GM13977 (cell line): ENCODE results near the gene SMYD4.

Source experiments
- DNase-seq: peaks from one replicate; pipeline ENCODE4 v3.0.0; 2012; ENCODE audit warnings: low spot score
- in situ Hi-C: fragments of 300-500 bp; cut with MboI; formaldehyde crosslinking; loops from one replicate; pipeline ENCODE4 v1.12.0; 2022; ENCODE audit warnings: low sequenced_read_pairs, low pct_unique_long_range_greater_than_20kb, mixed read lengths, inconsistent platforms; ENCODE audit not compliant: unreplicated experiment
- TF ChIP-seq, protein P1 (sequence below): IDR thresholded peaks from 2 replicates; pipeline ENCODE4 v1.5.1; 2012; ENCODE audit warnings: mild to moderate bottlenecking, control low read depth; ENCODE audit not compliant: insufficient read depth; ENCODE audit errors: extremely low read depth, missing control alignments

The SMYD4 gene

DNA sequence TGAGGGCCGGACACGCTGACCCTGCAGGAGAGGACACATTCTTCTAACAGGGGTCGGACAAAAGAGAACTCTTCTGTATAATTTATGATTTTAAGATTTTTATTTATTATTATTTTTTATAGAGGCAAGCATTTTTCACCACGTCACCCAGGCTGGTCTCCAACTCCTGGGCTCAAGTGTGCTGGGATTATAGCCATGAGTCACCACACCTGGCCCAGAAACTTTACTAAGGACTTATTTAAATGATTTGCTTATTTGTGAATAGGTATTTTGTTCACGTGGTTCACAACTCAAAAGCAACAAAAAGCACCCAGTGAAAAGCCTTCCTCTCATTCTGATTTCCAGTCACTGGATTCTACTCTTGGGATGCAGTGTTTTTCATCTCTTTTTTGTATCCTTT, 70.2 kb downstream of the SMYD4 start:
- TF ChIP-seq, protein P1, sequence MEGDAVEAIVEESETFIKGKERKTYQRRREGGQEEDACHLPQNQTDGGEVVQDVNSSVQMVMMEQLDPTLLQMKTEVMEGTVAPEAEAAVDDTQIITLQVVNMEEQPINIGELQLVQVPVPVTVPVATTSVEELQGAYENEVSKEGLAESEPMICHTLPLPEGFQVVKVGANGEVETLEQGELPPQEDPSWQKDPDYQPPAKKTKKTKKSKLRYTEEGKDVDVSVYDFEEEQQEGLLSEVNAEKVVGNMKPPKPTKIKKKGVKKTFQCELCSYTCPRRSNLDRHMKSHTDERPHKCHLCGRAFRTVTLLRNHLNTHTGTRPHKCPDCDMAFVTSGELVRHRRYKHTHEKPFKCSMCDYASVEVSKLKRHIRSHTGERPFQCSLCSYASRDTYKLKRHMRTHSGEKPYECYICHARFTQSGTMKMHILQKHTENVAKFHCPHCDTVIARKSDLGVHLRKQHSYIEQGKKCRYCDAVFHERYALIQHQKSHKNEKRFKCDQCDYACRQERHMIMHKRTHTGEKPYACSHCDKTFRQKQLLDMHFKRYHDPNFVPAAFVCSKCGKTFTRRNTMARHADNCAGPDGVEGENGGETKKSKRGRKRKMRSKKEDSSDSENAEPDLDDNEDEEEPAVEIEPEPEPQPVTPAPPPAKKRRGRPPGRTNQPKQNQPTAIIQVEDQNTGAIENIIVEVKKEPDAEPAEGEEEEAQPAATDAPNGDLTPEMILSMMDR = no peak
- in situ Hi-C loops = no loop called here
- no peak for DNase-seq

DNA sequence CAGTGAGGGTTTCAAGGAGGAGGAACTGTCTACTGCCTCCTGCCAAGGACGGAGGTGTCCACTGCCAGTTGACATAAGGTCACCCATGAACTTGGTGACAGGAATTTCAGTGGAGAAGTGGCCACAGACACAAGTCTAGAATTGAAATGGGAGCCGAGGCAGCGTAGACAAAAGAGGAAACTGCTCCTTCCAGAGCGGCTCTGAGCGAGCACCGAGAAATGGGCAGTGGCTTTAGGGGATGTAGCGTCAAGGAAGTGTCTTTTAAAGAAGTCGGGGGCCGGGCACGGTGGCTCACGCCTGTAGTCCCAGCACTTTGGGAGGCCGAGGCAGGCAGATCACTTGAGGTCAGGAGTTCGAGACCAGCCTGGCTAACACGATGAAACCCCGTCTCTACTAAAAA, 70.9 kb downstream of the SMYD4 start:
- TF ChIP-seq, protein P1 = no peak
- no peak for DNase-seq
- in situ Hi-C loops = no loop called here

DNA sequence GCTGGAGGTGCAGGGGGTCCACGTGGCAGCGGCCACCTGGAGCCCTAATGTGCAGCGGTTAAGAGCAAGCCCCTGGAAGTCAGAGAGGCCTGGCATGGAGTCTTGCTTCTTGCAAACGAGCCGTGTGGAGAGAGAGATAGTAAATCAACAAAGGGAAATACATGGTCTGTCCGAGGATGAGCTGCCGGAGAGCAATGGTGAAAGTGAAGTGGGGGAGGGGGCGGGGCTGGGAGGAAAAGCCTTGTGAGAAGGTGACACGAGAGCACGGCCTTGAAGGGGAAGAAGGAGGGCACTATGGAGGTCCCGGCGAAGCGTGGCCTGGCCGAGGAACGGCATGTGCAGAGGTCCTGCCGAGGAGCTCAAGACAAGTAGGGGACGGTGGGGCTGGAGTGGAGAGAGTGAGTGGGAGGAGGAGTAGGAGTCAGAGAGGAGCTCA, 73.9 kb downstream of the SMYD4 start:
- in situ Hi-C loops = no loop called here
- DNase-seq = no peak
- TF ChIP-seq, protein P1 = no peak

DNA sequence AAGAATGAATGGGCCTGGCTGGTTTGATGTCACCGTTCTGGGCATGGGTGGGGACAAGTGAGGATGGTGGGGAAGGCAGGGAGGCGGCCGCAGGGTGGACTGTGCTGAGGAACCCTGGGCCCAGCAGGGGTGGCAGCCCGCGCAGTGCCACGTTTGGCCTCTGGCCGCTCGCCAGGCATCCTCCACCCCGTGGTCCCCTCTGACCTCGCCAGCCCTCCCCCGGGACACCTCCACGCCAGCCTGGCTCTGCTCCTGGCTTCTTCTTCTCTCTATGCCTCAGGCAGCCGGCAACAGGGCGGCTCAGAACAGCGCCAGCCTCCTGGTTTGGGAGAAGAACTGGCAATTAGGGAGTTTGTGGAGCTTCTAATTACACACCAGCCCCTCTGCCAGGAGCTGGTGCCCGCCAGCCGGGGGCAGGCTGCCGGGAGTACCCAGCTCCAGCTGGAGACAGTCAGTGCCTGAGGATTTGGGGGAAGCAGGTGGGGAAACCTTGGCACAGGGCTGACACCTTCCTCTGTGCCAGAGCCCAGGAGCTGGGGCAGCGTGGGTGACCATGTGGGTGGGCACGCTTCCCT, 74.4 kb downstream of the SMYD4 start:
- TF ChIP-seq, protein P1 = no peak
- DNase-seq = no peak
- in situ Hi-C loops = no loop called here

DNA sequence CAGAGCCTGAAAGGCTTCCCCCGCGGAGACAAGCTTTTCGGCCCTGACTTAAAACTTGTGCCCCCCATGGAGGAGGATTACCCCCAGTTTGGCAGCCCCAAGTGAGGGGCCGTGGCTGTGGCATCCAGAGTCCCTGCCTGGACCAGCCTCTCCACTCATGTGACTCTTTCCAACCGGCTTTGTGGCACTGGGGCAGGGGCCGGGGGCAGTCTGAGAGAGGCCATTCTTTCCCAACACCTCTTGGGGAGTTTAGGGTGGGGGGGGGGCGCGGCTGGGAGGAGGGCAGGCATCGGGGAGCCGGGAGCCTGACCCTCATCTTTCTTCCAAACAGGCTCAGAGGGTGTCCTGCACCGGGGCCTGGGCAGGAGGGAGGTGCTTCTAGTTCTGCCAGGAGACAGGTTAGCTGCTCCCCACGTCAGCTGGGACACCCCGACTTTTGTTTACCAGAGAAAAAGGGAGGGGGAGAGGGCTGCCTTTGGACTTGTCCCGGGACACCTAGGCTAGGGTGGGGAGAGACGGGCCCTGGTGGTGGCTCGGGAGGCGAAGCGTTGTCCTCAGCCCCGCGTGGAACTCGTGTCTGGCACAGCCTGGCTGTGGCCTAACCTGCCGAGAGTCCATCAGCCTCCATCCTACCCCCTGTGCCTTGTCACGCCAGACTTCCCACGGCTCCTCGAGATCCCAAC, 75.1 kb downstream of the SMYD4 start:
- TF ChIP-seq, protein P1 = no peak
- no peak for DNase-seq
- in situ Hi-C loops = no loop called here

DNA sequence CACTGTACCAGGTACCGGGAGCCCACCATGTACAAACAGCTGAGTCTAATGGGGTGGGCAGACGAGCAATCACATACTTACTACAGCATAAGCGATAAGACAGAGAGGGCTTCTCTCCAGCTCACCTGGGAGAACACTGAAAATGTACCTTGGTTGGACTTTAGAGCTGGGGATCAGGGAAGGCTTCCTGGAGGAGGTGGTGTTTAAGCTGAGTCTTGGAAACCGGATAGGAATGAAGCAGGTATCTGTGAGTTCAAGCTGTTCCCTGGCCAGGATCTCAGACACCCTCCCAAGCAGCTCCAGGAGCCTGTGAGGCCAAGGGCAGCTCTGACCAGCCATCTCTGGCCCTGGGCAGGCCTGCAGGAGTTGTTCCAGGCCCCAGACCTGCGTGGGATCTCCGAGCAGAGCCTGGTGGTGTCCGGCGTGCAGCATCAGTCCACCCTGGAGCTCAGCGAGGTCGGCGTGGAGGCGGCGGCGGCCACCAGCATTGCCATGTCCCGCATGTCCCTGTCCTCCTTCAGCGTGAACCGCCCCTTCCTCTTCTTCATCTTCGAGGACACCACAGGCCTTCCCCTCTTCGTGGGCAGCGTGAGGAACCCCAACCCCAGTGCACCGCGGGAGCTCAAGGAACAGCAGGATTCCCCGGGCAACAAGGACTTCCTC, 75.8 kb downstream of the SMYD4 start:
- in situ Hi-C loops = no loop called here
- TF ChIP-seq, protein P1 = no peak
- no peak for DNase-seq
